Skin epidermis (tissue), 12 donors: ENCODE data around the gene NQO1.
"Not testable (repeated sequence)": the region's sequence is repeated elsewhere in the genome, so short reads cannot be mapped to it uniquely, and the experiment has no call there.

ENCODE experiments used
- H3K27ac ChIP-seq, 21 experiments: fragments of 200-600 bp; sonication (generic) in 11 of 21; one replicate each; pipeline ENCODE4 v1.5.0; 2020; ENCODE audit warnings: mild to moderate bottlenecking in 3 of 21, inconsistent platforms in 2 of 21, moderate library complexity in 2 of 21
- H3K4me3 ChIP-seq, 7 experiments: fragments of 200-600 bp; sonication (generic) in 2 of 7; one replicate each; pipeline ENCODE4 v1.5.0; 2020; ENCODE audit warnings: inconsistent platforms in 2 of 7, mild to moderate bottlenecking in 2 of 7, moderate library complexity in 1 of 7

Gene NQO1

DNA sequence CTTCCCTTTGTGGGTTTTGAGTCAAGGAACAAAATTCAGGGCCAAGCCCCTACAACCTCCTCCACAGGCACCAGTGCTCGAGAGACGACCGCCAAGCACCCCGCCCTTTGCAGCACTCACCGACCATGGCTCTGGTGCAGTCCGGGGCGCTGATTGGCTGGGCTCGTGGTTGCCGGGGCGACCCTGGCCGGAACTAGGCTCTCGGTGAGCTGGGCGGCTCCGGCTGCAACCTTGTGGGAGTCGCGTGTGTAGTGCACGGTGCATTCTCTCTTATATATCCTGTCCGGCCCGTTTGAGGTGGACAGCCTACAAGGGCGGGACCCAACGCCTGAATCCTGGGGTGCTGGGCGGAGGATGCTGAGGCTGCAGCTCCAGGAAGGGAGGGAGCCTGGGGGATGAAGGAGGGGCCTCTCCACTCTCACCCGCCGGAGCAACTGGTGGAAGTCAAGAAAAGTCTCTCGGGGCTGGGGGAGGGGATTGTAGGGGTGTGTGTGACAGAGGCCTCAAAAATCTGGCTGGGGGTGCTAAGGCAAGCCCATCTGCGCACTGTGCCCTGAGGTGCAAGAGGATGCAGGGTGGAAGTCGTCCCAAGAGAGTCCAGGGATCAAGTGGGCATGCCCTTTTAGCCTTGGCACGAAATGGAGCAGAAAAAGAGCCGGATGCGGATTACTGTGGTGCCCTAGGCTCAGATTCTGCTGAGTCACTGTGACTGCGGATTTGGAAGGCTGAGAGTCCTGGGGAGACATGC lies at the start of gene NQO1:
Gene NQO1 (minus strand): TSS at position 248 of the 748 bp plus-strand sequence. CDS start 121 bp downstream, at position 127.
- Histone ChIP-seq H3K4me3 (peak within 1 kb of the TSS; percentile 37 to 54 (median 44)), H3K27ac (peak within 1 kb of the TSS in 20 of 21 experiments; percentile 30 to 89 (median 75))

DNA sequence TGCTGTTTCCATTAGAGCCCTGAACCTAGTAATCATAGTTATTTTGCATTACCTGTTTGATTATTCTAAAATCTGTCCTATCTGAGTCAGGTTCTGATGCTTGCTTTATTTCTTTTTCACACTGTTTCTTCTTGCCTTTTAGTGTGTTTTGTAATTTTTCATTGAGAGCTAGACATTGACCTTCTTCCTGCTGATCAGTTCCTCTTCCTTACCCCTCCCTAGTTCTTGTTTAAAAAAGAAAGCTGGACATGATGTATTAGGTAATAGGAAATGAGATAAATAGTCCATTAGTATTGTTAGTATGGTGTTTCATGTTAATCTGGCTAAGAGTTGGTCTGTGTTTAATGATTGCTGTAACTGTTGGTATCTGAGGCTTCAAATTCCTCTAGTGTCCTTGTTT lies 49.2 kb upstream of the NQO1 start:
- Histone ChIP-seq H3K27ac (no peak overlapping the region), H3K4me3 (no peak overlapping the region)

DNA sequence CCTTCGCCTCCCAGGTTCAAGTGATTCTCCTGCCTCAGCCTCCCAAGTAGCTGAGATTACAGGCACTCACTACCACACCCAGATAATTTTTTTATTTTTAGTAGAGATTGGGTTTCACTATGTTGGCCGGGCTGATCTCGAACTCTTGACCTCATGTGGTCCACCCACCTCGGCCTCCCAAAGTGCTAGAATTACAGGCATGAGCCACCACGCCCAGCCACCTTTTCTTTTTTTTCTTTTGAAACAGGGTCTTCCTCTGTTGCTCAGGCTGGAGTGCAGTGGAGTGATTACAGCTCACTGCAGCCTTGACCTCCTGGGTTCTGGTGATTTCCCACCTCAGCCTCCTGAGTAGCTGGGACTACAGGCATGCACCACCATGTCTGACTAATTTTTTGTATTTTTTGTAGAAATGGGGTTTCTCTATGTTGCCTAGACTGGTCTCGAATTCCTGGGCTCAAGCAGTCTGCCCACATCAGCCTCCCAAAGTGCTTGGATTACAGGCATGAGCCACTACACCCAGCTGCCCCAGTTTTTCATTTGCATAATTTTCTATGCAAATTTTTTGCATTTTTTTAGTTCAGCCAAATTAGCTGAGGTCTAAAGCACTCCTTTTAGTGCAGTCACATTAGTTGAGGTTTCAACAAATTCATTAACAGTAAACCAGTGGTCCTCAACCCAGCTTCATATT lies 47.0 kb upstream of the NQO1 start:
- H3K27ac ChIP-seq, result no peak overlapping the region
- H3K4me3 ChIP-seq, result no peak overlapping the region

GRCh38 chr16:69771651-69771967 lies 45.2 kb upstream of the NQO1 start:
- Histone ChIP-seq H3K27ac (no peak overlapping the region), H3K4me3 (no peak overlapping the region)

DNA sequence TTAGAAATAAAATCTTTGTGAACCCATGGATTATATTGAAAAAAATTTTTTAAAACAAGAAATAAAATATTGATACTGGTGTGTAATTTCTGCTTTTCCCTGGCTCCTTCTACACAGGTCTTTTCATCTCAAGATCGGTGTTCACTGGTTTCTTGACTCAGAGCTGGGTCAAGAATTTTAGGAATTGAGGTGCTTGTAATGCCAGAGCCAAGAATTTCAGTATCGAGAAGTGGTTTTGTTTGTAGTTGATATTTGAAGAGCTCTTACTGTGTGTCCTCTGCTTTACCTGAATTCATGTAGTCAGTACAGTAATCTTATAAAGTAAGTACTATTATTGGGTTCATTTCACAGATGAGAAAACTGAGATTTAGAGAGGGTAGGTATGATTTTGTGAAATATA lies 43.0 kb upstream of the NQO1 start:
- Histone ChIP-seq H3K27ac (no peak overlapping the region), H3K4me3 (no peak overlapping the region)

DNA sequence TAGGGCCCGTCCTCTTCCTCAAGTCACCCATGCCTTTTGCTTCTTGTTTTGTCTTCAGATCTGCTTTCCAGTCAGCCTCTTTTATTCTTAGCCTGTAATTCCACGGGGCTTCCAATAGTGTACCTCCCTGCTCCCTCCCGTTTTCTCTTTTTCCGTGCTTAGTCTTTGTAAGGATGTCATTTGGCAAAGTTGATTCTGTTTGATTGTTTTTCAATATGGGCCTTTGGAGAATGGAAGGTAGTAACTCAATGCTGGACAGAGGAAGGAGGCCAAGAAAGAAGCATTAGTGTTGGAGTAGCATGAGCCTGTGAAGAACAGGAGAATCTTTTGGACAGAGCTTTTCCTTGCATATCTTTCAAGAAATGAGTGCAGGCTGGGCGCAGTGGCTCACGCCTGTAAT lies 42.3 kb upstream of the NQO1 start:
- no peak overlapping the region for H3K4me3 ChIP-seq
- H3K27ac ChIP-seq, result no peak overlapping the region

DNA sequence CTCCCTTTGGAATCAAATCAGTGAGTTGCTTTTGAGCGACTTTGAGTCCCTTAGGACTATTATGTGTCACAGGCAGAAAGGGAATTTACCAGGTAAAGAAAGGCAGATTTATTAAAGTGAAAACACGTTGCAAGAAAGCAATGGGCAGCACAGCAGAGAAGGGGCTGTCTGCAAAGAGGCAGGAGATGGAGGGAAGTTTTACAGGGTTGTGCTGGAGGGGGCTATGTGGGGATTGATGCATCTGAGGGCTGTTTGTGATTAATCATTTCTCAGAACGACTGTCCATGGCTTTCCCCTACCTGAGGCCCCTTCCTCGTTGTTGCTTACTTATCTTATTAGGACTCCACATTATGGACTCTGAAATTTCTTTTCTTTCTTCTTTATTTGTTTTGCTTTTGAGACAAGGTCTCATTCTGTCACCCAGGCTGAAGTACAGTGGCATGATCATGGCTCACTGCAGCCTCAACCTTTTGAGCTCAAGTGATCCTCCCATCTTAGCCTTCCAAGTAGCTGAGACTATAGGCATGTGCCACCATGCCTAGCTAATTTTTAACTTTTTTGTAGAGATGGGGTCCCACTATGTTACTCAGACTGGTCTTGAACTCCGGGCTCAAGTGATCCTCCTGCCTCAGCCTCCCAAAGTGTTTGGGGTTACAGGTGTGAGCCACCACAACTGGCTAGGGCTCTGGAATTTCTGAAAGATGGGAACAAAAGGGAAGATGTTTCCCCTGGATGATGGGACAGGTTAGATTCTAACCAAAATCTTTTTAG lies 41.3 kb upstream of the NQO1 start:
- H3K4me3 ChIP-seq, result no peak overlapping the region
- no peak overlapping the region for H3K27ac ChIP-seq

GRCh38 chr16:69763599-69763942 lies 37.2 kb upstream of the NQO1 start:
- Histone ChIP-seq H3K4me3 (peak overlapping the region in 1 of 7 experiments; percentile 81), H3K27ac (peak overlapping the region in 10 of 21 experiments; percentile 83 to 95 (median 91))

DNA sequence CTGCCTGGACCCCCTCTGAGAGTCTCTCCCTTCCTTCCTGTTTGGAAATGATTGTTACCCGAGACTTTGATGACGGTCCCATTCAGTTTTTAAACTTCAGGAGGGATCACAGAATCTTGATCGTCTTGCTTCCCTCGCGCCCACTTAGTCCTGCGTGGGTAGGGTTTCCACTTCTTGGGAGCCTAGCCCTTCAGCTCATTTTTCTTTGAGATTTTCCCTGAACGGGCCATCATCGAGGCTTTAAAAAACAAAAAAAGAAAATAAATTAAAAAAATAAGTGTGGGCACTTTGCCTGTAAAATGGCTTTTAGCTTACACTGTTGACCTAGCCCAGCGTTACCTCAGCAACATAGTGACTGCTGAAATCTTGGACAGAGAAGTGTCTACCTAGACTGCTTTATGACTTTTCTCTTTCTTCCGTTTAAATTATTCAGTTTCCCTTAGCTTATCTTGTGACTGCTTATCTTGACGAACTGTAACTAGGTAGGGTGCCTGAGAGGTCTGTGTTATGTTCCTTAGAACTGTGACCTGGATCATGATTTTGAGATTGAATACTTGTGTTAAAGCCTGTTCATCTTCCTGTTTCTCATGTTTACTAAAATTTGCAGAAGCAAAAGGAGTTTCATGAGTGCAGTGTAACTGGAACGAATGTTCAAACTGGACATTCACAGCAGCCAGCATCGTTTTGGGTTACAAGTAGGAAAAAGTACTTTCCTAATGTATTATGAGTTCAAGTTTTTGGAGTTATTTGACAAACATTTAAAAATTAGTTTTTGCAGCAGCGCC lies 36.6 kb upstream of the NQO1 start:
- Histone ChIP-seq H3K27ac (peak overlapping the region; percentile 62 to 95 (median 91)), H3K4me3 (peak overlapping the region; percentile 70 to 85 (median 81))

DNA sequence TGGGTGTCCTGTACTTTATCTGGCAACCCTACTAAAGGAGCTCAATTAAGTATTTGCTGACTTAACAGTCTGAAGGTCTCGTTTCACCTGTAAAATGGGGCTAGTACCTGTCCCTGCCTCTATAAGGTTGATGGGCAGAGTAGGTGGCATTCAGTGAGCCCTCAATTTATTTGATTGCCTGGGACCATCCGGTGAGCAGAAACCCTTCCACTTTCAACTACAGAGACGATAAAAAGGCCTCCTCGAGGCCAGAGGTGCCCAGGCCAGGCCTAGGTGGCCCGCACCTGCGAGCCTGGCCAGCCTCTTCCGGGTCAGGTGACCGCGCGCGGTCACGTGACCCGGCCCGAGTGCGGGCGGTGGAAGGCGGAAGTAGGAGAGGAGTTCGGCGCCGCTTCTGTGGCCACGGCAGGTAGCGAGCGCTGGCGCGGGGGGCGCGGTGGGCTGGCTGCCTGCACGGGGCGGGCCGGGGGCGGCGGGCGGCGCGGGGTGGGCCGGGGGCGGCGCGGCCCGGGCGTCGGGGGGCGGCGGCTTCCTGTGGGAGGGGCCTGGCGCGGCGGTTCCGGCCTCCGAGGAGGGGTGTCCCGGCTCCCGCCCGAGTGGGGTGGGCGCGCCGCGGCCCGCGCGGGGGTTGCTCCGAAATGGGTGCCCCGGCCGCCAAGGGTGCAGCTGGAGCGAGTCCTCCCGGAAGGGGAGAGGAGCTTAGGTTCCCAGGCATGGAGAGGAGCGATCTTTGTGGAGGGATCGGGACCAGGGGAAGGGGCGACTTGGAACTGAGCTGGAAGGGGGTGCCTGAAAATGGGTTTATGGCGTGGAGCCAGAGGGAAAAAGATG lies 35.8 kb upstream of the NQO1 start, which contains the start of gene WWP2:
Gene WWP2 (plus strand): TSS at position 350 of the 831 bp plus-strand sequence. CDS start 24,679 bp downstream, outside the sequence.
- Histone ChIP-seq H3K4me3 (peak within 1 kb of the TSS; percentile 70 to 85 (median 81)), H3K27ac (peak within 1 kb of the TSS; percentile 62 to 95 (median 91))

DNA sequence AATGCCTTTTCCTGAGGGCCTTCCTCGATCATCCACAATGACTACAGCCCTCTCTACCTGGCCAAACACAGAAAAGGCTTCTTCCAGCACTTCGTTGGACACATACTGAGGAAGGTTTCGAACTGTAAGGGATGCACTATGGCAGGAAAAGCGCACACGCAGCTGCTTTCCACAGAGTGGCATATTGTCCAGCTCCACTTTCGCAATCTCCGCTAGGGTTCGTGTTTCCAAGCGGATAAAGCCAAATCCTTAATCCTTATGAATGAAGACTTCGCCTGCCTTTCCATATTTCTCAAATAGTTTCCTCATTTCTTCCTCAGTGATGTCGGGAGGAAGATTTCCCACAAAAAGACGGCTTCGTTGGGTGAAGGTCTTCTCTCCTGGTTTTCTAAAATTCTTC lies 31.0 kb upstream of the NQO1 start:
- H3K4me3 ChIP-seq, result not testable (repeated sequence)

GRCh38 chr16:69756705-69757104 lies 30.3 kb upstream of the NQO1 start:
- H3K4me3 ChIP-seq, result no peak overlapping the region
- no peak overlapping the region for H3K27ac ChIP-seq

More for the DNA sequence above, 31.0 kb upstream of the NQO1 start:
- not testable (repeated sequence) for H3K27ac ChIP-seq

GRCh38 chr16:69754469-69755310 lies 28.3 kb upstream of the NQO1 start, which contains the start of gene NOB1:
Gene NOB1, minus strand, starts transcription at chr16:69754926. Its CDS starts 16 bp downstream, at chr16:69754910.
- Histone ChIP-seq H3K27ac (peak within 1 kb of the TSS; percentile 47 to 93 (median 86)), H3K4me3 (peak within 1 kb of the TSS; percentile 70 to 96 (median 80))

DNA sequence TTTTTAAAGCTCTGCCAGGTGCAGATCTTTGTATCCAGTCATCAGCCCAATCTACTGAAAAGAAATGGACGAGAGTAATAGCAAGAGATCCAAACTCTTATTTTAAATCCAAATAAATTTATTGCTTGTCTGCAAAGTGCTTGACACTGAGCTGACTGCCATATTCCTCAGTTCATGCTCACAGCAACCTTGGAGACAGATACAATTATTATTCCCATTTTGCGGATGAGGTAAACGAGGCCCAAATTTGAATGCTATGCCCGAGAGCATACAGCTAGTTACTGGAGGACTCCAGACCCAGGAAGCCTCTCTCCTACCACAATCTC lies 27.7 kb upstream of the NQO1 start:
- Histone ChIP-seq H3K27ac (peak overlapping the region; percentile 47 to 93 (median 86)), H3K4me3 (peak overlapping the region; percentile 70 to 96 (median 80))

- Histone ChIP-seq H3K4me3 (no peak overlapping the region), H3K27ac (no peak overlapping the region)
These were observed 22.5 kb upstream of the NQO1 start for GRCh38 chr16:69748694-69749345.

DNA sequence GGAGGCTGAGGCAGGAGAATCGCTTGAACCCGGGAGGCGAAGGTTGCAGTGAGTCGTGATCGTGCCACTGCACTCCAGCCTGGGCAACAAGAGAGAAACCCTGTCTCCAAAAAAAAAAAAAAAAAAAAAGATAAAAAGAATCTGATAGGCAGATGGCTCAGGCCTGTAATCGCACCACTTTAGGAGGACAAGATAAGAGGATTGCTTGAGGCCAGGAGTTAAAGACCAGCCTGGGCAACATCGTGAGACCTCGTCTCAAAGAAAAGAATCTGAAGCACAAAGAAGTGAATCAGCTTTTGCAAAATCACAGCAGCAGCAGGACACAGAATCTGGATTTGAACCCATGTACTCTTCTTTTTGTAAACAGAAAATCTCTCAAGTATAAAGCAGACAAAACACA lies 20.8 kb upstream of the NQO1 start:
- Histone ChIP-seq H3K27ac (no peak overlapping the region), H3K4me3 (no peak overlapping the region)

- Histone ChIP-seq H3K27ac (no peak overlapping the region), H3K4me3 (no peak overlapping the region)
These were observed 19.6 kb upstream of the NQO1 start for GRCh38 chr16:69745959-69746358.

- no peak overlapping the region for H3K27ac ChIP-seq
These were observed 18.9 kb upstream of the NQO1 start for GRCh38 chr16:69745232-69745612.

More at GRCh38 chr16:69745232-69745612, 18.9 kb upstream of the NQO1 start:
- no peak overlapping the region for H3K4me3 ChIP-seq
